Endodermal cell (in vitro differentiated cells): ENCODE measurements around the gene RPL32. TPM values are rescaled to one million over a fixed set of nuclear protein-coding genes. Genes with fewer than 3 reads are reported as not detected.
A peak's percentile ranks its signal among the peaks of the same experiment; 100 is the strongest.

ENCODE experiments used
- DNase-seq: peaks from one replicate; pipeline ENCODE4 v3.0.0-alpha.2; 2017
- H3K27ac ChIP-seq: 2 replicates; pipeline ENCODE4 v1.5.1; 2013; ENCODE audit warnings: mild to moderate bottlenecking, low read depth, low read length, moderate library complexity
- H3K27me3 ChIP-seq: 2 replicates; pipeline ENCODE4 v1.6.1; 2013; ENCODE audit warnings: mild to moderate bottlenecking, low read length, moderate library complexity; ENCODE audit not compliant: insufficient read depth, control insufficient read depth, poor library complexity, severe bottlenecking
- H3K36me3 ChIP-seq: 2 replicates; pipeline ENCODE4 v1.7.0; 2013; ENCODE audit warnings: mild to moderate bottlenecking, low read length, moderate library complexity; ENCODE audit not compliant: control insufficient read depth, insufficient read depth
- H3K4me1 ChIP-seq: one replicate; pipeline ENCODE4 v1.7.0; 2013; ENCODE audit warnings: low read length; ENCODE audit not compliant: control insufficient read depth, insufficient read depth
- H3K4me3 ChIP-seq: 2 replicates; pipeline ENCODE4 v1.5.1; 2013; ENCODE audit warnings: mild to moderate bottlenecking, low read length, moderate library complexity
- H3K9ac ChIP-seq: 2 replicates; pipeline ENCODE4 v1.6.1; 2013; ENCODE audit warnings: mild to moderate bottlenecking, low read length, moderate library complexity; ENCODE audit not compliant: poor library complexity, severe bottlenecking; ENCODE audit errors: extremely low read depth
- H3K9me3 ChIP-seq: 2 replicates; pipeline ENCODE4 v1.6.1; 2013; ENCODE audit warnings: mild to moderate bottlenecking, low read length, moderate library complexity; ENCODE audit not compliant: control insufficient read depth
- H3K27ac Mint-ChIP-seq: 2 replicates; pipeline ENCODE4 v1.8.0; 2020; ENCODE audit warnings: mixed read lengths
- H3K27me3 Mint-ChIP-seq: 2 replicates; pipeline ENCODE4 v1.8.0; 2021; ENCODE audit warnings: mild to moderate bottlenecking, mixed read lengths; ENCODE audit not compliant: insufficient read depth
- H3K36me3 Mint-ChIP-seq: 2 replicates; pipeline ENCODE4 v1.8.0; 2020; ENCODE audit warnings: low read depth, mixed read lengths
- H3K4me1 Mint-ChIP-seq: 2 replicates; pipeline ENCODE4 v1.8.0; 2020; ENCODE audit warnings: mixed read lengths
- H3K4me3 Mint-ChIP-seq: 2 replicates; pipeline ENCODE4 v1.8.0; 2020; ENCODE audit warnings: mild to moderate bottlenecking, moderate library complexity, mixed read lengths
- H3K9me3 Mint-ChIP-seq: 2 replicates; pipeline ENCODE4 v1.8.0; 2020; ENCODE audit warnings: mild to moderate bottlenecking, mixed read lengths
- CTCF ChIP-seq: fragments of 200-600 bp; sonication (generic); conservative IDR thresholded peaks from 2 replicates; pipeline ENCODE4 v1.5.0; 2021; ENCODE audit warnings: antibody characterized with exemption, mild to moderate bottlenecking
- WGBS, 2 experiments: methylation state at CpG; one replicate each; pipeline versions ENCODE4 v1.1.5 to v1.1.7; 2013; ENCODE audit warnings: missing lambda C conversion rate in 2 of 2, mixed read lengths in 1 of 2; ENCODE audit not compliant: insufficient coverage in 1 of 2, insufficient read length in 1 of 2; 5-methylcytosine and 5-hydroxymethylcytosine counted together
- total RNA-seq, 2 donors: library from RNA; stranded (reverse); fragmentation: NEBNext Ultra II Directional in 1 of 2; extraction: Animal tissue kit (Norgen Biotek cat#: 25700) in 1 of 2; gene quantifications; 2 replicates in 1 of 2; 3 replicates in 1 of 2; pipeline ENCODE4 v1.2.1, GENCODE V29; 2021

Gene RPL32
- total RNA-seq, 2 donors from 2014 or later, result 1,362 to 1,580 TPM

DNA sequence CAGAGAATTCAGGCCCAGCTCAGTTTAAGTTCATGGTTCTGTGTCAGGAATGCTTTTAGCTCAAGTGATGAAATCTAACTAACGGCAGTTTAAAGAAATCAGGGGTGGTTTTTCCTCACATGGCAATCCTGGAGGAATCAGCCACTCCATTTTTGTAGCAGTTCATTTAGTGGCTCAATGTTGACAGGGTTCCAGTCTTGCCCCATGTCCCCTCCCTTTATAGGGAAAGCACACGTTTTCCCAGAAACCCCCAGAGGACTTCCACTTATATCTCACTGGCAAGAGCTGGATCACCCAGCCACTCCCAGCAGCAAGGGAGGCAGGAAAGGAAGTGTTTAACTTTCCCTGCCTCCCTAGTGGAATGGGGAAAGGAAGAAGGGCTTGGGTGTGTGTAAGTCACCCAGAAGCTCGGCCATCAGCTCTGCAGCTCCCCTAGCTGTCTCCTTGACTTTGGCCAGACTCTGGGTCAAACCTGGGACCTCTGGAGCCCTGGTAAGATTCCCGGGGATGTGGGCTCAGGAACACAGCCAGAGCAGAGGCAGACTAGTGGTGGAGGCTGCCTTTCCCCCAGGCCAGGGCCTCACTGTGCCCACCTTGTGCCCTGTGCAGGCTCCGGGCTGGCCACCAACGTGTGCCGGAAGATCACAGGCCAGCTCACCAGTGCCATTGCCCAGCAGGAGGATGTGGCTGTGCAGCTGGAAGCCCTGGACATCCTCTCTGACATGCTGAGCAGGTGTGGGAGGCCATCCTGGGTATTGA, 33.6 kb downstream of the RPL32 start:
- Histone ChIP-seq H3K9me3 (no peaks in the 10 kb centered on the region), H3K27me3 (no peaks in the 10 kb centered on the region), H3K36me3 (peaks cover 13% of the 10 kb centered on the region), H3K4me1 (no peaks in the 10 kb centered on the region), H3K4me3 (no peak overlapping the region), H3K27ac (no peak overlapping the region), H3K9ac (no peak overlapping the region)
- Mint-ChIP-seq H3K27me3 (peaks cover 10% of the 10 kb centered on the region), H3K4me1 (peaks cover 7% of the 10 kb centered on the region), H3K9me3 (no peaks in the 10 kb centered on the region), H3K4me3 (no peak overlapping the region), H3K36me3 (peaks cover 2% of the 10 kb centered on the region), H3K27ac (no peak overlapping the region)
- 81 to 93% methylated on average over 2 to 7 of the region's 7 CpGs for WGBS, 2 experiments
- no peak for DNase-seq
- no peak for TF ChIP-seq CTCF

- H3K9me3 Mint-ChIP-seq, result no peaks in the 10 kb centered on the region
- no peak overlapping the region for H3K4me3 ChIP-seq
- H3K27ac ChIP-seq, result no peak overlapping the region
- no peaks in the 10 kb centered on the region for H3K27me3 ChIP-seq
- peak; percentile 51 for TF ChIP-seq CTCF
- no peak for DNase-seq
- peaks cover 13% of the 10 kb centered on the region for H3K36me3 ChIP-seq
- peaks cover 7% of the 10 kb centered on the region for H3K4me1 Mint-ChIP-seq
- peaks cover 10% of the 10 kb centered on the region for H3K27me3 Mint-ChIP-seq
- H3K9me3 ChIP-seq, result no peaks in the 10 kb centered on the region
- no peak overlapping the region for H3K4me3 Mint-ChIP-seq
- no peak overlapping the region for H3K27ac Mint-ChIP-seq
- WGBS, 2 experiments, result 96 to 100% methylated on average over 2 to 9 of the region's 9 CpGs
- H3K9ac ChIP-seq, result no peak overlapping the region
- H3K4me1 ChIP-seq, result no peaks in the 10 kb centered on the region
- H3K36me3 Mint-ChIP-seq, result peaks cover 2% of the 10 kb centered on the region
These were observed 34.3 kb downstream of the RPL32 start for GRCh38 chr3:12807066-12807465.

DNA sequence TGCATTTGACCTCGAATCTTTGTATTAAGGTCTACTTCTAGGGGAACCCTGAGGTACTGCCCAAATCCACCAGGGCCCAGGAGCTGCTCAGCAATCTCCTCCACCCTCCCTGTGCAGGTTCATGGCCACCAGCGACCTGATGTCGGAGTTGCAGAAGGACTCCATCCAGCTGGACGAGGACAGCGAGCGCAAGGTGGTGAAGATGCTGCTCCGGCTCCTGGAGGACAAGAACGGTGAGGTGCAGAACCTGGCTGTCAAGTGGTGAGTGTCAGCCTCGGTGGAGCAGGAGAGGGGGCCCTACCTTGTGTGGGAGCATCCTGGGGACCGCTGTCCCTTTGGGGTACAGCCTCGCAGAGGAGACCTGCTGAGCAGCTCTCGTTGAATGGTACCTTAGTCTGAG, 38.0 kb downstream of the RPL32 start:
- Mint-ChIP-seq H3K4me3 (no peak overlapping the region), H3K36me3 (peaks cover 2% of the 10 kb centered on the region), H3K27ac (no peak overlapping the region), H3K4me1 (no peaks in the 10 kb centered on the region), H3K27me3 (peaks cover 1% of the 10 kb centered on the region), H3K9me3 (no peaks in the 10 kb centered on the region)
- H3K4me3 ChIP-seq, result no peak overlapping the region
- H3K27me3 ChIP-seq, result no peaks in the 10 kb centered on the region
- no peak overlapping the region for H3K27ac ChIP-seq
- no peak overlapping the region for H3K9ac ChIP-seq
- peaks cover 13% of the 10 kb centered on the region for H3K36me3 ChIP-seq
- no peaks in the 10 kb centered on the region for H3K4me1 ChIP-seq
- no peak for DNase-seq
- WGBS, 2 experiments, result 93 to 95% methylated on average over 6 to 12 of the region's 12 CpGs
- TF ChIP-seq CTCF, result no peak
- no peaks in the 10 kb centered on the region for H3K9me3 ChIP-seq
